Suprapubic skin (tissue), 3 donors: ENCODE results near the gene RAB5IF.
"Not testable (repeated sequence)": the region's sequence is repeated elsewhere in the genome, so short reads cannot be mapped to it uniquely, and the experiment has no call there.

Source experiments
- CTCF ChIP-seq, 2 donors: fragments of 200-600 bp in 1 of 2; fragments of 450-650 bp in 1 of 2; sonication (generic) in 1 of 2; IDR thresholded peaks; one replicate each; pipeline ENCODE4 v1.5.1; 2016 to 2019; ENCODE audit warnings: antibody characterized with exemption in 2 of 2, mild to moderate bottlenecking in 1 of 2, moderate library complexity in 1 of 2
- POLR2A ChIP-seq, 2 donors: fragments of 450-650 bp; IDR thresholded peaks; one replicate each; pipeline ENCODE4 v1.6.1; 2017; ENCODE audit warnings: antibody characterized with exemption in 2 of 2, mild to moderate bottlenecking in 2 of 2, moderate library complexity in 2 of 2

GRCh38 chr20:36638876-36639400, 33.4 kb downstream of the RAB5IF start:
- not testable (repeated sequence) for TF ChIP-seq CTCF, POLR2A (IDR thresholded peaks at IDR 0.05)
